ENCODE data around the gene ZNF646.

Gene ZNF646

GRCh38 chr16:31063843-31064611, 10.2 kb upstream of the ZNF646 start:
- in situ Hi-C loops (cut with MboI; ENCODE audit: low sequenced_read_pairs, unreplicated experiment): no loop called here
- no peak for TF ChIP-seq CTCF (IDR thresholded peaks at IDR 0.05; ENCODE audit: borderline replicate concordance, control extremely low read depth, extremely low read depth, insufficient read depth, missing control alignments)
- no peak for DNase-seq (ENCODE audit: low spot score)

GRCh38 chr16:31064882-31065461, 9.2 kb upstream of the ZNF646 start:
- in situ Hi-C loops (cut with MboI; ENCODE audit: low sequenced_read_pairs, unreplicated experiment): no loop called here
- no peak for TF ChIP-seq CTCF (IDR thresholded peaks at IDR 0.05; ENCODE audit: borderline replicate concordance, control extremely low read depth, extremely low read depth, insufficient read depth, missing control alignments)
- no peak for DNase-seq (ENCODE audit: low spot score)

- TF ChIP-seq CTCF (IDR thresholded peaks at IDR 0.05; ENCODE audit: borderline replicate concordance, control extremely low read depth, extremely low read depth, insufficient read depth, missing control alignments): no peak
- no peak for DNase-seq (ENCODE audit: low spot score)
- in situ Hi-C loops (cut with MboI; ENCODE audit: low sequenced_read_pairs, unreplicated experiment): no loop called here
Observed at GRCh38 chr16:31067342-31067741, 6.9 kb upstream of the ZNF646 start.

- no peak for TF ChIP-seq CTCF (IDR thresholded peaks at IDR 0.05; ENCODE audit: borderline replicate concordance, control extremely low read depth, extremely low read depth, insufficient read depth, missing control alignments)
- in situ Hi-C loops (cut with MboI; ENCODE audit: low sequenced_read_pairs, unreplicated experiment): no loop called here
- no peak for DNase-seq (ENCODE audit: low spot score)
Observed at GRCh38 chr16:31071861-31072260, 2.4 kb upstream of the ZNF646 start.

GRCh38 chr16:31072540-31073141, 1.6 kb upstream of the ZNF646 start:
- TF ChIP-seq CTCF (IDR thresholded peaks at IDR 0.05; ENCODE audit: borderline replicate concordance, control extremely low read depth, extremely low read depth, insufficient read depth, missing control alignments): no peak
- in situ Hi-C loops (cut with MboI; ENCODE audit: low sequenced_read_pairs, unreplicated experiment): no loop called here
- no peak for DNase-seq (ENCODE audit: low spot score)

GRCh38 chr16:31073142-31073969, 866 bp upstream of the ZNF646 start:
- in situ Hi-C loops (cut with MboI; ENCODE audit: low sequenced_read_pairs, unreplicated experiment): no loop called here

More at GRCh38 chr16:31073142-31073969, 866 bp upstream of the ZNF646 start:
- peak; percentile 89 for DNase-seq (ENCODE audit: low spot score)
- no peak for TF ChIP-seq CTCF (IDR thresholded peaks at IDR 0.05; ENCODE audit: borderline replicate concordance, control extremely low read depth, extremely low read depth, insufficient read depth, missing control alignments)
